Stimulated activated CD4-positive, alpha-beta T cell treated with anti-CD3 and anti-CD28 coated beads, Interleukin-12 subunit alpha, Interleukin-12 subunit beta, amount 100 ng/mL, for 48 hours (primary cell): ENCODE results near the gene CERS1.
A peak's percentile ranks its signal among the peaks of the same experiment; 100 is the strongest.

Experiments used
- DNase-seq, 3 donors: peaks; one replicate each; pipeline ENCODE4 v3.0.0-alpha.2; 2020; ENCODE audit warnings: low read depth in 2 of 3, low spot score in 1 of 3

The CERS1 gene, protein sequence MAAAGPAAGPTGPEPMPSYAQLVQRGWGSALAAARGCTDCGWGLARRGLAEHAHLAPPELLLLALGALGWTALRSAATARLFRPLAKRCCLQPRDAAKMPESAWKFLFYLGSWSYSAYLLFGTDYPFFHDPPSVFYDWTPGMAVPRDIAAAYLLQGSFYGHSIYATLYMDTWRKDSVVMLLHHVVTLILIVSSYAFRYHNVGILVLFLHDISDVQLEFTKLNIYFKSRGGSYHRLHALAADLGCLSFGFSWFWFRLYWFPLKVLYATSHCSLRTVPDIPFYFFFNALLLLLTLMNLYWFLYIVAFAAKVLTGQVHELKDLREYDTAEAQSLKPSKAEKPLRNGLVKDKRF

DNA sequence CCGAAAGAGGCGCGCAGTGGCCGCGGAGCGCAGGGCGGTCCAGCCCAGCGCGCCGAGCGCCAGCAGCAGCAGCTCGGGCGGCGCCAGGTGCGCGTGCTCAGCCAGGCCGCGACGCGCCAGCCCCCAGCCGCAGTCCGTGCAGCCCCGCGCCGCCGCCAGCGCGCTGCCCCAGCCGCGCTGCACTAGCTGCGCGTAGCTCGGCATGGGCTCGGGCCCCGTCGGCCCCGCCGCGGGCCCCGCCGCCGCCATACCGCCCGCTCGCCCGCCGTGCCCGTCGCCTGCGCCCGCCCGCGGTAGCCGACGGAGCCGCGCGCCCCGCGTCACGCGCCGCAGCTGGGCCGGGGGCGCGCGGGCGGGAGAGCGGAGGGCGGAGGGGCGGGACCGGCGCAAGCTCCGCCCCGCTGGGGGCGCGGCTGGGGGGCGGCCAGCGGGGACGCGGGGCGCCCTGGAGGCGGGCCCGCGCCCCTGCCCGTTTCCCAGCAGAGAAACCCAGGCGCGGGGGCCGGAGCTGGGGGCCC, at the start of gene CERS1:
TSS of gene CERS1 (minus strand) at position 335 of the 518 bp plus-strand sequence. CDS start at position 249, 86 bp downstream.
- DNase-seq: no peak

DNA sequence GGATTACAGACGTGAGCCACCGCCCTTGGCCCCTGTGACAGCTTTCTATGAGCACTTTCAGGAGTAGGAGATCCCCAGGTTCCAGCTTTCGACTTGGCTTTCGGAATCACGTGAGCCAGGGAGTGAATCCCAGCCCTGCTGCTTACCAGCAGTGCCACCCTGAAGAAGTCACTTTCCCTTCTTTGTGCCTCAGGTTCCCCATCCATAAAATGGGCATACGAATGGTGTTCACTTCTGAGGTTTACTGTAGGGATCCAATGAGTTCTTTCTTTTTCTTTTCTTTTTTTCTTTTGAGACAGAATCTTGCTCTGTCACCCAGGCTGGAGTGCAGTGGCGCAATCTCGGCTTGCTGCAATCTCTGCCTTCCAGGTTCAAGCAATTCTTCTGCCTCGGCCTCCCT, 49.3 kb upstream of the CERS1 start:
- no peak for DNase-seq

DNA sequence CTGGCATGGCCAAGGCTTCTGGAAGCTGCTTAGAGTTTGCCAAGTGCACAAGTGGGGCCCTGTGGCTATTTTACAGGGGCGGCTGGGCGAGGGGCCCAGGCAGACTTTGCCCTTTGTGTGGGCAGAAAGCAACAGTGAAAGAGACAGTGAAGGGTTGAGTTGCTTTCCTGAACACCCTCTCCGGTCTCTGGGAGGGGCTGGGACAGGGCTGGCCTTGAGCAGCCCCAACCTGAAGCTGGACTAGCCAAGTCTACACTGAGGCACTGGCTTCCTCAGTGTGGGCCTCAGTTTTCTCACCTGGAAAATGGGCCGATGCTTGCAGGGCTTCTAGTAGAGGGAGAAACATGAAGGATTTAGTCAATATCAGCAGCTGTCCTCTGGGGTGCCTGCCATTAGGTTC, 47.5 kb upstream of the CERS1 start:
- DNase-seq: no peak

DNA sequence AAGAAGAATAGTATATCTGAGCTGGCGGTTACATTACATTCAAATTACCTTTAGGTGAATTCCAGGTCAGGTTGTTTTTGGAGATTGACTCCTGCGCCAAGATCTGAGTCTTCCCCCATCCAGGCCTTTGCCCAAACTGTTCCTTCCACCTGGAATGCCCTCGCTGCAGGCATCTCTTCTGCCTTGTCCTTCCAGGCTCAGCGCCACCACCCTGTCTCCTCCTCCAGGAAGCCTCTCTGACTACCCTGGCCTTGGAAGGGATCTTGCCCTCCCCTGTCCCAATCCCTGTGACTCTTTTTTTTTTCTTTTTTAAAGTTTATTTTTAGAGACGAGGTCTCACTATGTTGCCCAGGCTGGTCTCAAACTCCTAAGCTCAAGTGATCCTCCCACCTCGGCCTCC, 46.7 kb upstream of the CERS1 start:
- DNase-seq: no peak

DNA sequence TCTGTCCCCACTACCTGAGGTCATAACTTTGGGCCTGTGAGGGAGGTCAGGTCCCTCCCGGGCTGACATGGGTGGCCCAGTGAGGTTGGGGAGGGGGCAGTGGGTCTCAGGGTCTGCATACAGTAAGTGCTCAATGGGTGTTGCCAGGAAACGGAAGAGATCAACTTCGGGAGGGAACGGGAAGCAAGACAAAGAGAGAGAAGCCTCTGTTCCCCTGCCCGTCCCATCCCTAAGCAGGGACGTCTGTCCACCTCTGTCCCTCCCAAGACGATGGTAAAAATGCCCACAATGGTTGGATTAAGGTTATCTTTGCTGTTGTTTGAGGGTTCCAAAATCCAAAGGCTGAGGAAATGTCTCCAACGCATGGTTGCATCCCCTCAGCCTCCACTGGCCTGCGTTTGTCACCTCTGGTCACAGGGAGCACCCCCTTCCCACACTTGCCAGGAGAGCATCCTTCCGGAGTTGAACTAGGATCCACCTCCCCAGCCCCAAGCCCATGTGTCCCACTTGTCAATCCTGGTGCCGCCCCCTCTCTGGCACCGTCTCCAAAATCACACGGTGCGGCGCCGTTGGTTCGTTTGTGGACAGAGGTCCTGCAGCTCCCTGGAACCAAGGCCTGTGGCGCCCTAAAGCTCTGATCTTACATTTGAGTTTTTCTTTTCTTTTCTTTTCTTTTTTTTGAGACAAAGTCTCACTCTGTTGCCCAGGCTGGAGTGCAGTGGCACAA, 45.8 kb upstream of the CERS1 start:
- no peak for DNase-seq

DNA sequence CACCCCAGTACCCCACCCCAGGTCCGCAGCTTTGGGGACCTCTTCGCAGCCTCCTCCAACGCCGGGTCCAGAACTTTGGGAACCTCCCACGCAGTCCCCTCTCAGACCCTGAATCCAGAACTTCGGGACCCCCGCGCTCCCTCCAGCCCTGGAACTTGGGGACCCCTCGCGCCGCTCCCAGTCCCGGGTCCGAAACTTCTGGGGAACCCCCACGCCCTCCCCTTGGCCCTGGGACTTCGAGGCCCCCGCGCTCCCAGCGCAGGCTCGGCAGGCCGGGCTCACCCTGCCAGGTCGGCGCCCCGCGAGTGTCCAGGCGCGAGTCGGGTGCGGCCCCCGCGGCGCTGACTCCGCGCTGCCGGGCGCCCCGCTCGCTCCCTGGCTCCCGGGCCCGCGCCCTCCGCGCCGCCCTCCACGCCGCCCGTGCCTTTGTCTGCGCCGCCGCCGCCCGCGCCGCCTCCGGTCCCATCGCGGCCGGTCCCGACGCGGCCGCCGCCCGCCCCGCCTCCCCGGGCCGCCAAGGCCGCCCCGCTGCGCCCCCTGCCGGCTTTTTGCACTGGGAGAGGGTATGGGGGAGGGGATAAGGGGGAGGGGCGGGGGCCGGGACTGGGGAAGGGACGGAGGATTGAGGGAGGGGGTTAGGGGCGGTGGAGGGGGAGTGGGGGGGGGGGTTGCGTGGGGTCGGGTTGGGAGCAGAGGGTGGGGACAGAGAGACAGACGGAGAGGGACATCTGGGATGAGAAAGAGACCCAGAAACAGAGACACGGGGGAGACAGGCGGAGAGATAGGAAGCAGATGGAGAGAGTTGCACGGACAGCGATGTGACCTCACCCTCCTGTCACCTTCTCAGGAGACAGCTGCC, 45.0 kb upstream of the CERS1 start, which contains the start of gene HOMER3:
TSS of gene HOMER3 (minus strand) at position 449 of the 859 bp plus-strand sequence. CDS start 2,235 bp downstream, outside the sequence.
- peak; percentile 20 to 75 (median 67) for DNase-seq

DNA sequence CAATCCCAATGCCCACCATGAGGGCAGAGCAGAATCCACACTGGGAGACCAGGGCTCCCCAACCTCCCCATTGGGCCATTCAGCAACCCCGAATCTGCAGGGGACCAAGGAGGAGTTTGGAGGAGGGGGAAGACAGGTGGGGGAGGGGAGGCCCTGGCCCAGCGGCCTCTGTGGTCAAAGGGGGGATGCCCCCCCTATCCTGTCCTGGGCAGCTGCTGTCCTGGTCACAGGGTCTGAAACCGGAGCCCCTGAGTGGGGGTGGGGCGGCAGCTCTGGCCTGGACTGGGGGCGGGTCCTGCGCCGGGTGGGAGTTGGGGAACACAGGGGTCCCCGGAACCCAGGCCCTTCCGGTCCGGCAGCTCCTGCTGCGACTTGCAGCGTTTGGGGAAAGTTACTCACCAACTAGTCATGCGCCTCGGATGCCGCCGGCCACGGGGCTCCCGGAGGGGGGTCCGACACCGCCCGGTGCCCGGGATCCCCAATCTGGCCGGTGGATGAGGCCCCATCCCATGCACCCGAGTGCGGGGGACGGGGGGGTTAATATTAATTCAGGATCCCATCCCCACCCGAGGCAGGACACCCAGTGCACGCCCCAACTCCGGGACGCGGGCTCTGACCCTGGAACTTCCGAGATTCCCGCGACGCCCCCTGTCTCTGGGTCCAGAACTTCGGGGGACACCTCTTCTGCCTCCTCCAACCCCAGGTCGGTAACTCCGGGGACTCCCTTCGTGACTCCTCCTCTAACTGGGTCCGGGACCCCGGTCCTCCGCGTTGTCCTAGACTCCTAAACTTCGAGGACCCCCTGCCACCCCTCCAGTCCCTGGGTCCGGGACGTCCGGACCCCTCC, 44.2 kb upstream of the CERS1 start:
- no peak for DNase-seq

DNA sequence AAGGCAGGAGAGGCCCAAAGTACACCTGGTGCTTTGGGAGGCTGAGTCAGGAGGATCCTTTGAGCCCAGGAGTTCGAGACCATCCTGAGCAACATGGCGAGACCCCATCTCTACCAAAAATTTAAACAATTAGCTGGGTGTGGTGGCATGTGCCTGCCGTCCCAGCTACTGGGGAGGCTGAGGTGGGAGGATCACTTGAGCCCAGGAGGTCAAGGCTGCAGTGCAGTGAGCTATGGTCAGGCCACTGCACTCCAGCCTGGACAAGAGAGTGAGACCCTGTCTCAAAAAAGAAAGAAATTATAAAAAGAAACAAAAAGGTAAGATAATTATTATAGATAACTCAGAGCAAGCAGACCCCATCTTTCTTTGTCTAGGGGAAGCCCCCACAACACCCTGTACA, 43.2 kb upstream of the CERS1 start:
- DNase-seq: no peak

DNA sequence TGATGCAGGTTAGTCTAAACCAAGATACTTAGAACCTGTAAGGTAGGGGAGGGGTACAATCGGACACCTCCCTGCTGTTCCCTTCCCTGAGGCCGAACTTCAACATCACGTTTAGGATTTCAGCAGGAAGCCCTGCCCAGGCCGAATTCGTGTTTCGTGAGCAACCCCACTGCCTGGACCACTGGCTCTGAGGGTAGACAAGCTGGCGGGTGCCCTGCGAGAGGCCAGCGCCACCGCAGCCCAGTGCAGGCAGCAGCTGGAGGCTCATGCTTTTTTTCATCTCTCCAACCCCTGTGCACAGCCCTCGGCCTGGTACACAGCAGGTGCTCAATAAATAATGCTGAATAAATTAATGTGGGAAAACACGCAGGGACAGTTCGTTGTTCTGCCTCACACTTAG, 37.3 kb upstream of the CERS1 start:
- no peak for DNase-seq

DNA sequence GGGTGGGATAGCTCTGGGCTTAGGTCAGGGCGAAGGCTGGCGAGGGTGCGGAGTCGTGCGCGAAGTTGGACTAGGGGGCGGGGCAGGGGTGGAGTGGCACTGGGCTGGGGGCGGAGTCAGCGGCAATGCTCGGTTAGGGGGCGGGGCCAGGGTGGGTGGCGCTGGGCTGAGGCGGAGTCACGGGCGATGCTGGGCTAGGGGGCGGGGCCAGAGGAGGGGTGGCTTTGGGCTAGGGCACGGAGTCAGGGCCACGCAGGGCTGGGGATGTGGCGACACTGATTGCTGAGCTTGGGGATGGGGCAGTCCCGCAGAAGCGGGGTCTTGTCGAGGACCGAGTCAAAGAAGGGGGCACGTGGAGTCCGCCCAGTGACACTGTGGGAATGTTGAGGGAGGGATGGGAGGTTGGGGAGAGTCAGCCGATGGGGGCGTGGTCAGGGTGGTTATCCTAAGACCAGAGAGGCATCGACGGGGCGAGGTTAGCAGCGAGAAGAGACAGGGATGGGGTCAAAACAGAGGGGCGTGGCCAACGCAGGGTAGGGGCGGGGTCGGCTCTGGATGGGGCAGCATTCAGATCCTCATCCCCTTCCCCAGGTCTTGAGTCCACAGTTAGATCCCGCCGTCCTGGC, 36.4 kb upstream of the CERS1 start:
- DNase-seq: peak; percentile 82 to 87 (median 85)

DNA sequence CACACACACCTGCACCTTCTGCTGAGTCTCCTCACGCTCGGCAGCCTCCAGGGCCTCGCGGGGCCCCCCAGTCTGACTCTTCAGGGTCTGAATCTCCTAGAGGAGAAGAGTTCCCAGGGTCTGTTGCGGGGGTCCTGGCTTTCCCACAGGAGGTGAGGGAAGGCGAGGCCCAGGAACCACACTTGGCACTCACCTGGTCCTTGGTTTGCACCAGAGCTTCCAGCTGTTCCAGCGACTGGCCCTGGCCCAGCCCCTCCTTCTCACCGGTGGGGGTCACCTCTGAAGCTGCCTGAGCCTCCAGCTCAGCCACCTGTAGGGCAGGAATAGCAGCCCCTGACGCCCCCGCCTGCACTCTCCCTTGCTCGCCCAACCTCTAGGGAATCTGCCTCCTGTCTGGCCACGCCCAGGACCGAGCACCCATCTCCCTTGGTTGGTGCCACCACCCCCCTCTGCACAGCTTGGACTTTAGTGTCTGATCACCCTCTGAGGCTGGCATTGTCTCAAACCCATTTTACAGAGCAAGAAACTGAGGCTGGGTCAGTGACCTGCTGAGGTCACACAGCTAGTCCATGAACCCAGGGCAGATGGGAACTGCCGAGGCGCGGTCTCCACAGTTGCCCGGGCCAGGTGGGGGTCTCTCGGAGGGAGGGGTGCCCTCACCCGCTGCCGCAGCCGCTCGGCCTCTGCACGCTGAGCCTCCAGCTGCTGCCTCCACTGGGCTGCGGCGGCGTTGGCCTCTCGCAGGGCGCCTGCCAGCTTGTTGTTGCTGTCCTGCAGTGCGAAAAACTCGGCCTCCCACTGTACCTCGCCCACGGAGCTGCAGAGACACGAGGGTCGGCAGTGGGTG, 35.6 kb upstream of the CERS1 start:
- no peak for DNase-seq

DNA sequence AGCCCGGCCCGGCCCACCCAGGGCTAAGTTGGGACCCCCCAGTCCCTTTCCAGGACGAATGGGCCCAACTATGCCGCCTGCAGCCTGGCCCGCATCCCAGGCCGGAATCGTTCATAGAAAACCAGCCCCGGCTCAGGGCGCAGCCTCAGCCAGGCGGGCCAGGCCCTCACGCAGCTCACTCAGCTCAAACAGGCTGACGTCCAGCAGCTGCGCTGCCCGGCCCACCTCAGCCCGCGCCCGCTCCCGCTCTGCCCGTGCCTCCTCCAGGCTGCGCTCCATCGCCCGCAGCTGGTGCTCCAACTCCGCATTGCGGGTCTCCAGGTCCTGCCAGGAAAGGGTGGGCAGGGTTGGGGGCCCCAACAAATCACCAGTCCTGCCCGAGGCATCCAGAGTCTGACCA, 33.4 kb upstream of the CERS1 start:
- DNase-seq: no peak

DNA sequence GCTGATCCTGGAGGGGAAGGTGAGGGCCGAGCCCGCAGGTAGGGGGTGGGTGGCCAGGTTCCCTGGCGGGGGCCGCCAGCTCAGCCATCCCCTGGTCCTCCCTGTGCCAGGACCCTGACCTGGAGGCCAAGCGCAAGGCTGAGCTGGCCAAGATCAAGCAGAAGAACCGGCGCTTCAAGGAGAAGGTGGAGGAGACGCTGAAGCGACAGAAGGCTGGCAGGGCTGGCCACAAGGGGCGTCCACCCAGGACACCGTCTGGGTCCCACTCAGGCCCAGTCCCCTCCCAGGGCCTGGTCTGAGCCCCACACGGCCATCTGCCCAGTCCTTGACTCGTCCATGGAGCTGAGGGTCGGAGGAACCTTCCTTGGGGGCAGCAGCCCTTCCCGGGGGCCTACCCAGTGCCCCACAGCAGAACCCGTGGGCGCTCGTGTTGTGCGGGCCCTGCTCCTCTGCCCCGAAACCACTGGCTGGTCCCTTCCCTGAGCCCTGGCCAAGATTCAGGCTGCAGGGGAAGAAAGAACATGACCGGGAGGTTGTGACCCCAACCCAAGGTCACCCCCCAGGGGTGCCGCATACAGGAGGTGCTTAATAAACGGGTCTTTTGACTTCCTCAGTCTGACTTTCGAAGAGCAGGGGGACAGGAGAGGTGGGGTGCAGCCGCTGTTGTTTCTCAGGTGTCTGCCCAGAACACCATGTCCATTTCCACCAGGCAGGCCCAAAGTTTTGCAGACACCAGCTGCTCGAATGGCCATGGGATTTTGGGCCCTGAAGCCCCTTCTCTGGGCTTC, 32.3 kb upstream of the CERS1 start:
- no peak for DNase-seq

DNA sequence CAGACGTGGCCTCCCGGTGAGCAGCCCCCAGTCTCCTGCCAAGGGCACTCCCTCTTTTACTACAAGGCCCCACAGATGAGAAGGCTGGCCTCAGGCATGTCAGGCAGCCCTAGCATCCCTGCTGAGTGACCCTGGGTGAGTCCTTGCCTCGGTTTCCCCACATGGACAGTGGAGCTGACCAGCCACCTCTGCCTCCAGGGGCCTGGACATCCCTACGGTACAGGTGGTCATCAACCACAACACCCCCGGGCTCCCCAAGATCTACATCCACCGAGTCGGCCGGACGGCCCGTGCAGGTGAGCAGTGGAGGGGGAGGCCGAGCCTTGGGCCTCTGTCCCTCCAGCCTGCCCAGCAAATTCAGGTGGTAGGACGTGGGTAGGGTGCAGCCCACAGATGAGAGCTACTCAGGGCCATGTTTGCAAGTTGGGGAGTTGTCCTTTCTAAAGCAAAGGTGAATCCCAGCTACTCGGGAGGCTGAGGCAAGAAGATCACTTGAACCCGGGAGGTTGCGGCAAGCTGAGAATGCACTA, 28.8 kb upstream of the CERS1 start:
- DNase-seq: no peak

DNA sequence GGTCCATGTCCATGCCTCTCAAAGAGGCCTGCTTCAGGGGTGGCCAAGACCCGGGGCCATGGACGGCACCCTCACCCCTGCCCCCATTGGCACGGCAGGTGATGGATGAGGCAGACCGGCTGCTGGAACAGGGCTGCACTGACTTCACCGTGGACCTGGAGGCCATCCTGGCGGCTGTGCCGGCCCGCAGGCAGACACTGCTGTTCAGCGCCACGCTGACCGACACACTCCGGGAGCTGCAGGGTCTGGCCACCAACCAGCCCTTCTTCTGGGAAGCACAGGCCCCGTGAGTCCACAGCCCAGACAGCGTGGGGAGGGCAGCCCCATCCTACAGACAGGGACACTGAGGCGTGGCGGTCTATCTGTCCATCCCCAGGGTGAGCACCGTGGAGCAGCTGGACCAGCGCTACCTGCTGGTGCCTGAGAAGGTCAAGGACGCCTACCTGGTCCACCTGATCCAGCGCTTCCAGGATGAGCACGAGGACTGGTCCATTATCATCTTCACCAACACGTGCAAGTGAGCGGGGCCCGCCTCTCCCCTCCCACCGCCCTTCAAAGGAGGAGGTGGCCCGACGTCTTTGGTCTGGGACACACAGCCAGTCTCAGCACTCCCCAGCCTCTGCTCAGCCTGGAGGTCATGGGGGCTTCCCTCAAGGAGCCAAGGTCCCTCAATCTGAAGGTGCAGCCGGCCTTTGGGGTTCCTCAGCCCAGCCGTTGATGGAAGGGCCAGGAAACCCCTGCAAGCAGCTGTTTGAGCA, 26.4 kb upstream of the CERS1 start:
- no peak for DNase-seq

DNA sequence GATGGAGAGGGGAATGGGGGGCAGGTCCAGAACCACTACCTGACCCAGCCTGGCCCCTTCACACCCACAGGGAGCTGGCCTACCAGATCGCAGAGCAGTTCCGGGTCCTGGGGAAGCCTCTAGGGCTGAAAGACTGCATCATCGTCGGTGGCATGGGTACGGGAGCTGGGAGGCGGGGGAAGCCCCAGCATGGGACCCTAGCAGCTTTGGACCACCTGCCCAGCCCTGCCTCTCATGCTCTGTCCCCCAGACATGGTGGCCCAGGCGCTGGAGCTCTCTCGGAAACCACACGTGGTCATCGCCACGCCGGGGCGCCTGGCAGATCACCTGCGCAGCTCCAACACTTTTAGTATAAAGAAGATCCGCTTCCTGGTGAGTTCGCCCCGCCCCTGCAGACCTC, 25.6 kb upstream of the CERS1 start:
- no peak for DNase-seq

DNA sequence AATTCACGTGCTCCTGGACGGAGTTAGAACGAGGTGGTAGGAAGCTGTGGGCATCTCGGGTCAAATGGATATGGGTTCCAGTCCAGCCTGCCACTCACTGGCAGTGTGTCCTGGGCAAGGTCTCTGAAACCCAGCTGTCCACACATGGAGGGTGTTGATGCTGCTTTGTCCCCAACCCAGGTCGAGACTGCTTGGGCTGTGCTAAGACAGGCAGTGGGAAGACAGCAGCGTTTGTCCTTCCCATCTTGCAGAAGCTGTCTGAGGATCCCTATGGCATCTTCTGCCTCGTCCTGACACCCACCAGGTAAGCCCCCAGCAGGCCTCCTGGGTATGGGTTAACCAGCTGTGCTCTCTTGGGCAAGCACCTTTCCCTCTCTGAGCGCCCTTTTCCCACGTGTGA, 24.4 kb upstream of the CERS1 start:
- no peak for DNase-seq

DNA sequence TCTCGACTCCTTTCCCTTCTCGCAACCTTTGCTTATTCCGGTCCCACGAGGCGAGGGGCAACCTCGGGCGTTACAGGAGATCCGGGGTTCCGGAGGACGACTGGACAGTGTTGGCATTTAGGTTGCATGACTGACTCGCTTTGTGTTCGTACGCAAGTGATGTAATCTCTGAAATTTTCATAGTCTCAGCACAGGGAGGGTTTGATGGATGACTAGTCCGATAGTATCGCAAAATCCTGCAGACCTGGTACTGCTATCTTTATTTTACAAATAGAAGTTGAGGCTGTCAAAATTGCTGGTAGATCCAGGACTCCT, 23.9 kb upstream of the CERS1 start:
- DNase-seq: no peak
